ENCODE data around the gene DHRS2. TPM values are rescaled to one million over a fixed set of nuclear protein-coding genes. Genes with fewer than 3 reads are reported as not detected.

DHRS2 gene
- total and polyA plus RNA-seq, 2 of the 13 experiments (the other 11 are each of a cell fraction or from before 2014, with no cell fraction given): 1,621 to 3,021 TPM

- TF ChIP-seq ZNF142 (CRISPR knock-in tag; IDR thresholded peaks at IDR 0.05) (no peak), ZNF263 (CRISPR knock-in tag; IDR thresholded peaks at IDR 0.05) (peak; percentile 27; the same call in 1 of the 2 replicates), RFX5 (IDR thresholded peaks at IDR 0.05; ENCODE audit: low read depth, low read length) (0 out of 2 replicates have a peak, but pooled peaks have one; percentile 8), AKNA (CRISPR knock-in tag; IDR thresholded peaks at IDR 0.05; ENCODE audit: borderline replicate concordance) (no peak), NBN (conservative IDR thresholded peaks at IDR 0.05) (no peak), FOXP1 (IDR thresholded peaks at IDR 0.05) (no peak), FOXP1 (CRISPR knock-in tag; IDR thresholded peaks at IDR 0.05) (no peak), HIC2 (CRISPR knock-in tag; IDR thresholded peaks at IDR 0.05; ENCODE audit: low read depth) (no peak), ATF4 (CRISPR knock-in tag; IDR thresholded peaks at IDR 0.05) (peak in 1 of 2 experiments; percentile 88; a peak in 2 of 4 replicates), CBX5 (CRISPR knock-in tag; IDR thresholded peaks at IDR 0.05; ENCODE audit: borderline replicate concordance) (no peak), ZNF10 (CRISPR knock-in tag; IDR thresholded peaks at IDR 0.05; ENCODE audit: borderline replicate concordance, low read depth) (no peak), MAF1 (CRISPR knock-in tag; IDR thresholded peaks at IDR 0.05; ENCODE audit: borderline replicate concordance) (no peak), EHMT2 (IDR thresholded peaks at IDR 0.05; ENCODE audit: borderline replicate concordance, low read depth, low read length) (no peak), CC2D1A (CRISPR knock-in tag; IDR thresholded peaks at IDR 0.05) (no peak), CEBPB (IDR thresholded peaks at IDR 0.05; ENCODE audit: borderline replicate concordance, low read depth, low read length) (peak; percentile 43; the same call in 1 of the 2 replicates), PAX8 (CRISPR knock-in tag; IDR thresholded peaks at IDR 0.05; ENCODE audit: borderline replicate concordance) (0 out of 2 replicates have a peak, but pooled peaks have one; percentile 51)
Measured at GRCh38 chr14:23643533-23644194, 7.5 kb downstream of the DHRS2 start (continued).

Measured in HepG2 (cell line).